C4-2B (cell line): ENCODE data around the gene RXRA.

Experiments
- H3K27ac ChIP-seq: fragments of 450-650 bp; 2 replicates; pipeline ENCODE4 v1.5.1; 2017
- ZFX ChIP-seq: fragments of 450-650 bp; IDR thresholded peaks from 2 replicates; pipeline ENCODE4 v1.6.1; 2017
- TF ChIP-seq, protein P1 (sequence below): fragments of 450-650 bp; conservative IDR thresholded peaks from 2 replicates; pipeline ENCODE4 v1.5.1; 2017; ENCODE audit warnings: mild to moderate bottlenecking

RXRA gene

DNA sequence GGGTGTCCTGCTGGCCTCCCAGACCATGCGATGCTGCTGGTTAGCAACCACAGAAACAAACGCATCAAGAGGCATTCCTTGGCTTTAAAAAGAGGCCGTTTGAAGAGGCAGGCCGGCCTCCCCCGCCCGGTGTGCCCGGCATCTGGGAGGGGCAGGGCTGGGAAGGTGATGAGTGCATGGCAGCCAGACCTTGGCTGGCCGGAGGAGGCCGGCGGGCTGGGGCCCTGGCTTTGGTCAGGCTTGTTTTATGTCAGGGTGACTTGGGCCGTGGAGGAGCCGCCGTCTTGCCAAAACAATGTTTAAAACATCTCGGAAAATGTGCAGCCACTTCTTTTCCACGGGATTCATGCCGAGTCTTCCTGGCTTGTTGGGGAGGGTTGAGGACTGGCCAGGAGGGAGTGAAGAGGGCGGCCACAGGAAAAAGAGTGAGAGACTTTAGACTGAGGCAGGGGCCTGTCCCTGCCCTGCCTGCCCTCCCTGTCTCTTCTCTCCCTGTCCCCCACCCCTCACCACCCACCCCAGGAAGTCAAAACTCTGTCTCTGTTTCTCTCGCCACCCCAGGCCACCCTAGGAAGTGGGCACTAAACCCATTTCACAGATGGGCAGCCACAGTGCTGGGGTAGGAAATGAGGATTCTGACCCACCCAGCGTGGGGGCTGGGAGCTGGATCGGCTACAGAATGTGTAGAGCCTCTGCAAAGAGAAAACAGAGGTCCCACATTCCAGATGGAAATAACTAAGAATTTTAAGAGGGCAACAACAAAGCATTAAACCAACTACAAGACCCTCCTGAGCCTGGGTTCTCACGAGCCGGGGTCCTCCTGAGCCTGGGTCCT lies 143.0 kb downstream of the RXRA start:
- no peak for TF ChIP-seq ZFX
- TF ChIP-seq, protein P1, sequence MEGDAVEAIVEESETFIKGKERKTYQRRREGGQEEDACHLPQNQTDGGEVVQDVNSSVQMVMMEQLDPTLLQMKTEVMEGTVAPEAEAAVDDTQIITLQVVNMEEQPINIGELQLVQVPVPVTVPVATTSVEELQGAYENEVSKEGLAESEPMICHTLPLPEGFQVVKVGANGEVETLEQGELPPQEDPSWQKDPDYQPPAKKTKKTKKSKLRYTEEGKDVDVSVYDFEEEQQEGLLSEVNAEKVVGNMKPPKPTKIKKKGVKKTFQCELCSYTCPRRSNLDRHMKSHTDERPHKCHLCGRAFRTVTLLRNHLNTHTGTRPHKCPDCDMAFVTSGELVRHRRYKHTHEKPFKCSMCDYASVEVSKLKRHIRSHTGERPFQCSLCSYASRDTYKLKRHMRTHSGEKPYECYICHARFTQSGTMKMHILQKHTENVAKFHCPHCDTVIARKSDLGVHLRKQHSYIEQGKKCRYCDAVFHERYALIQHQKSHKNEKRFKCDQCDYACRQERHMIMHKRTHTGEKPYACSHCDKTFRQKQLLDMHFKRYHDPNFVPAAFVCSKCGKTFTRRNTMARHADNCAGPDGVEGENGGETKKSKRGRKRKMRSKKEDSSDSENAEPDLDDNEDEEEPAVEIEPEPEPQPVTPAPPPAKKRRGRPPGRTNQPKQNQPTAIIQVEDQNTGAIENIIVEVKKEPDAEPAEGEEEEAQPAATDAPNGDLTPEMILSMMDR = no peak
- H3K27ac ChIP-seq = no peak overlapping the region

- TF ChIP-seq, protein P1 = no peak
- TF ChIP-seq ZFX = no peak
- no peak overlapping the region for H3K27ac ChIP-seq
These were observed 146.0 kb downstream of the RXRA start for GRCh38 chr9:134472256-134472655.

DNA sequence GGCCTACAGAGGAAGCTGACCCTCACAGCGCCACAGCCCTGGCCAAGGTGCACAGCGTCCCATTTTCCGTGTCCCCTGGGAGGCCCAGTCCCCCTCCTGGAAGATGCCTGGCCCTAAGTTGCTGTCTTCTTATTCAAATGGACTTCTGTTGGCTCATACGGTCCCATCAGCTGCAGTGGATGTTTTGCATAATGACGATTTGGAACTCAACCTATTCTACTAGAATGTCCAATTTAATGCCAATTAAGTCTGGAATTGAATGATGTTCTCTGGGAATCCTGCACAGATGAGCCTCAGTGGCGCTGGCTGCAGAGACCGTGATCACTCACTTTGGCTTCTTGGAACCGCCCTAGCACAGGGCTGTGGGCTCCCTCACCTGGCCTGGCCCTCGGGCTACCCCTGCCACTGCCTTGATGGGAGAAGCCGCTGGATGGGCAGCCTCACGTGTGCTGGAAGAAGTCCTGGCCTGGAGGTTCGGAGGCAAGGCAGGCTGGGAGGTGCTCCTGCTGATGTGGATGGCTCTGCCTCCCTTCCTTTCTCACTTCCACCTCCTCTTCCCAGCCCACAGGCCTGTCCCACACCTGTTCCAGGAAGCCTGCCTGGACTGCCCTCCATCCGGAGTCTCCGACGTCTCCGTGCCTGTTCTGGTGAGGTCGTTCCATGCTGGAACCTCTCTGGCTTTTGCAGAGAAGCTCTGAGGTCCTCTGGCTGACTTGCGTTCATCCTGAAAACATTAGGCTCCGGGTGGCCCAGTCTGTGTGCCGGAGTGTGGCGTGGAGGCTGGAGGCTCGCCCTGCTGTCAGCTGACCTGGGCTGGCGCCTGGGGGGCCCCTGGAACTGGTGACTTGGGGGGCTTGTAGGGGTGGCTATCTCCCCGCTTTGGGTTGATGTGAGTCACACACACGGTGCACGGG lies 147.1 kb downstream of the RXRA start:
- TF ChIP-seq, protein P1 = no peak
- TF ChIP-seq ZFX = no peak
- no peak overlapping the region for H3K27ac ChIP-seq

- TF ChIP-seq ZFX = no peak
- TF ChIP-seq, protein P1 = no peak
- no peak overlapping the region for H3K27ac ChIP-seq
These were observed 147.8 kb downstream of the RXRA start for GRCh38 chr9:134474055-134474370.

DNA sequence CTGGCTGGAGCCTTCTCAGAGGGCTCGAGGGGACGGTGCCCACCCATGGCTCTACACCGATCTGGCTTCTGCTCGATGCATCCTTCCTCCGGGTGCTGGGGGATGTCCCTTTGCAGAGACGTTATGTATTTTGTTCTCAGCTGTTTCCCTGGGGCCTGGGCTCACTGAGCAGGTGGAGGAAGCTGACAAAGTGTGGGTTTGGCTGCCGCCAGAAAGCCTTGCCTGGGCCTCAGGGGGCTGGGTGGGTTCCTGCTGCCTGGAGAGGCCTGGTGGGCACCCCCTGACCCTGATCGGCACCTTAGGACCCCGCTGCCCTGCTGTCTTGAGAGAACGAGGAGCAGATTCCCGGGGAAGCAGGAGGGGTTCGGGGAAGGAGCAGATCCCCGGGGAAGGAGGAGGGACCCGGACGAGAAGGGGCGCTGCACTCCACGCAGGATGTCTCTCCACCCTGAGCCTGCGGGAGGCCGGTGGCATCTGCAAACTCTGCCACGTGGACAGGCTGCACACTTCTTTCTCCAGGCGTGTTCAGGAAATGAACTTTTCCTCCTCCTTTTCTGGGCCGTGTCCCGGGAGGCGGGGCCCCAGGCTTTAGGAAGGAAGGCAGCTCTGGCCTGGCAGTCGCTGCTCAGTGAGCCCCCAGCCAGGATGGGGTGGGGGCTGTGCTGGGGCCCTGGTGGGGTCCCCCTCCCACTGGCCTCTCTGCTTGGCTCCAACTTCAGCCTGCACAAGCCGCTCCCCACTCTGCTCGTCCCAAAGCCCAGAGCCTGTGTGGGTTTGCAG lies 148.9 kb downstream of the RXRA start:
- peak; percentile 69; the same call in 1 of the 2 replicates for TF ChIP-seq ZFX
- TF ChIP-seq, protein P1 = no peak
- H3K27ac ChIP-seq = peak overlapping the region; percentile 64

GRCh38 chr9:134476272-134476941 lies 150.2 kb downstream of the RXRA start:
- TF ChIP-seq ZFX = no peak
- TF ChIP-seq, protein P1 = no peak
- no peak overlapping the region for H3K27ac ChIP-seq
